Thoracic aorta (tissue), 2 donors: Measurements from ENCODE around the gene LCNL1. TPM values are rescaled to one million over a fixed set of nuclear protein-coding genes. Genes with fewer than 3 reads are reported as not detected.

Experiments
- ATAC-seq: fragments of 150-250 bp; one replicate; pipeline ENCODE4 v1.8.0; 2017; ENCODE audit warnings: low read depth; ENCODE audit not compliant: insufficient number of reproducible peaks, low FRiP score
- DNase-seq: peaks from one replicate; pipeline ENCODE4 v3.0.0-alpha.2; 2020; ENCODE audit warnings: low spot score
- H3K27ac ChIP-seq, 2 donors: fragments of 200-600 bp; sonication (generic); 1 replicate in 1 of 2; 2 replicates in 1 of 2; pipeline ENCODE4 v1.5.1; 2016; ENCODE audit warnings: mild to moderate bottlenecking in 2 of 2, moderate library complexity in 2 of 2
- H3K27me3 ChIP-seq: fragments of 200-600 bp; sonication (generic); replicated peaks from 2 replicates; pipeline ENCODE4 v1.6.0; 2016; ENCODE audit warnings: mild to moderate bottlenecking; ENCODE audit not compliant: insufficient read depth
- H3K36me3 ChIP-seq: fragments of 200-600 bp; sonication (generic); one replicate; pipeline ENCODE4 v1.5.1; 2016
- H3K4me1 ChIP-seq, 2 donors: fragments of 200-600 bp; sonication (generic); 1 replicate in 1 of 2; 2 replicates in 1 of 2; pipeline versions ENCODE4 v1.5.1 to v1.6.0; 2016; ENCODE audit warnings: low read depth in 2 of 2, mild to moderate bottlenecking in 1 of 2; ENCODE audit not compliant: control insufficient read depth in 1 of 2
- H3K4me3 ChIP-seq: fragments of 200-600 bp; sonication (generic); 2 replicates; pipeline ENCODE4 v1.5.1; 2016; ENCODE audit warnings: mild to moderate bottlenecking
- H3K9me3 ChIP-seq: fragments of 200-600 bp; sonication (generic); 2 replicates; pipeline ENCODE4 v1.5.1; 2016
- CTCF ChIP-seq: fragments of 200-600 bp; sonication (generic); IDR thresholded peaks from one replicate; pipeline ENCODE4 v1.5.1; 2019; ENCODE audit warnings: antibody characterized with exemption
- total RNA-seq, 2 donors: library from RNA; depleted of rRNA; stranded (reverse); fragments of >200 nt; gene quantifications; one replicate each; pipeline versions ENCODE4 v1.1.0 to v1.2.3, GENCODE V29; 2016

Gene LCNL1
- total RNA-seq, 2 donors from 2014 or later, result not detected

- Histone ChIP-seq H3K9me3 (no peaks in the 10 kb centered on the region), H3K4me3 (peak overlapping the region; percentile 75), H3K36me3 (no peaks in the 10 kb centered on the region), H3K27me3 (no peaks in the 10 kb centered on the region), H3K27ac (no peak overlapping the region), H3K4me1 (peaks cover 0 to 10% of the 10 kb centered on the region in 2 donors)
- no peak for ATAC-seq
- no peak for TF ChIP-seq CTCF
- no peak for DNase-seq
These were observed 5.1 kb upstream of the LCNL1 start for GRCh38 chr9:136977649-136978072.

GRCh38 chr9:136978073-136978864 lies 4.5 kb upstream of the LCNL1 start:
- no peak for DNase-seq
- no peak for ATAC-seq
- H3K4me3 ChIP-seq, result peak overlapping the region; percentile 75
- H3K27me3 ChIP-seq, result no peaks in the 10 kb centered on the region
- H3K4me1 ChIP-seq, result peaks cover 0 to 10% of the 10 kb centered on the region in 2 donors
- H3K36me3 ChIP-seq, result no peaks in the 10 kb centered on the region
- no peaks in the 10 kb centered on the region for H3K9me3 ChIP-seq
- TF ChIP-seq CTCF, result no peak
- no peak overlapping the region for H3K27ac ChIP-seq

GRCh38 chr9:136978865-136979544 lies 3.8 kb upstream of the LCNL1 start:
- H3K27me3 ChIP-seq, result no peaks in the 10 kb centered on the region

GRCh38 chr9:136979769-136980587 lies 2.8 kb upstream of the LCNL1 start:
- no peaks in the 10 kb centered on the region for H3K36me3 ChIP-seq
- no peak overlapping the region for H3K27ac ChIP-seq
- no peak for ATAC-seq
- TF ChIP-seq CTCF, result no peak
- peaks cover 3% of the 10 kb centered on the region for H3K27me3 ChIP-seq
- no peak overlapping the region for H3K4me3 ChIP-seq
- no peaks in the 10 kb centered on the region for H3K9me3 ChIP-seq
- DNase-seq, result no peak
- H3K4me1 ChIP-seq, result peaks cover 0 to 12% of the 10 kb centered on the region in 2 donors

More at GRCh38 chr9:136978865-136979544, 3.8 kb upstream of the LCNL1 start:
- no peaks in the 10 kb centered on the region for H3K9me3 ChIP-seq
- no peak overlapping the region for H3K4me3 ChIP-seq
- peaks cover 0 to 10% of the 10 kb centered on the region in 2 donors for H3K4me1 ChIP-seq
- no peaks in the 10 kb centered on the region for H3K36me3 ChIP-seq
- ATAC-seq (no peak), DNase-seq (no peak)
- no peak for TF ChIP-seq CTCF
- H3K27ac ChIP-seq, result no peak overlapping the region
